GM23338 (cell line): ENCODE measurements around the gene KIF4A. TPM values are rescaled to one million over a fixed set of nuclear protein-coding genes. Genes with fewer than 3 reads are reported as not detected.

ENCODE experiments used
- ATAC-seq: fragments of 200-7000 bp; cut with Tn5 transposase; 3 replicates; pipeline ENCODE4 v1.9.1; 2020
- DNase-seq: peaks from one replicate; pipeline ENCODE4 v3.0.0-alpha.2; 2015; ENCODE audit warnings: low spot score
- H2AFZ ChIP-seq: fragments of 200-600 bp; sonication (generic); 2 replicates; pipeline ENCODE4 v1.8.0; 2016; ENCODE audit warnings: antibody characterized with exemption, mild to moderate bottlenecking, moderate library complexity
- H3F3A ChIP-seq: fragments of 200-600 bp; sonication (generic); replicated peaks from 2 replicates; pipeline ENCODE4 v1.8.0; 2017; ENCODE audit warnings: antibody characterized with exemption, mixed run types, low read depth
- H3K27ac ChIP-seq: fragments of 200-600 bp; sonication (generic); 2 replicates; pipeline ENCODE4 v1.6.1; 2016; ENCODE audit warnings: low read depth
- H3K27me3 ChIP-seq: fragments of 200-600 bp; sonication (generic); 2 replicates; pipeline ENCODE4 v1.8.0; 2016; ENCODE audit warnings: mild to moderate bottlenecking, mixed run types, moderate library complexity; ENCODE audit not compliant: insufficient read depth
- H3K36me3 ChIP-seq: fragments of 200-600 bp; sonication (generic); 2 replicates; pipeline ENCODE4 v1.8.0; 2016; ENCODE audit warnings: mild to moderate bottlenecking; ENCODE audit not compliant: insufficient read depth
- H3K4me1 ChIP-seq: fragments of 200-600 bp; sonication (generic); 2 replicates; pipeline ENCODE4 v1.8.0; 2016; ENCODE audit warnings: mild to moderate bottlenecking, moderate library complexity; ENCODE audit not compliant: insufficient read depth
- H3K4me2 ChIP-seq: fragments of 200-600 bp; sonication (generic); 2 replicates; pipeline ENCODE4 v1.7.1; 2017; ENCODE audit warnings: mixed run types
- H3K4me3 ChIP-seq: fragments of 200-600 bp; sonication (generic); 2 replicates; pipeline ENCODE4 v1.6.1; 2016; ENCODE audit warnings: mixed run types
- H3K79me2 ChIP-seq: fragments of 200-600 bp; sonication (generic); replicated peaks from 2 replicates; pipeline ENCODE4 v1.8.0; 2017; ENCODE audit warnings: mild to moderate bottlenecking; ENCODE audit not compliant: insufficient read depth
- H3K9me2 ChIP-seq: fragments of 200-600 bp; sonication (generic); 2 replicates; pipeline ENCODE4 v1.8.0; 2017; ENCODE audit not compliant: insufficient read depth
- H4K20me1 ChIP-seq: fragments of 200-600 bp; sonication (generic); replicated peaks from 2 replicates; pipeline ENCODE4 v1.8.0; 2017; ENCODE audit warnings: mild to moderate bottlenecking; ENCODE audit not compliant: insufficient read depth
- H3K27ac Mint-ChIP-seq: 2 replicates; pipeline ENCODE4 v1.8.0; 2020; ENCODE audit warnings: inconsistent platforms, mild to moderate bottlenecking, moderate library complexity, mixed read lengths
- H3K27me3 Mint-ChIP-seq: 3 replicates; pipeline ENCODE4 v1.8.0; 2022; ENCODE audit warnings: low read depth, mild to moderate bottlenecking, moderate library complexity, mixed read lengths, inconsistent platforms; ENCODE audit not compliant: insufficient read depth, poor library complexity
- H3K36me3 Mint-ChIP-seq: 3 replicates; pipeline ENCODE4 v1.8.0; 2021; ENCODE audit warnings: low read depth, mild to moderate bottlenecking, inconsistent platforms, moderate library complexity, mixed read lengths
- H3K4me1 Mint-ChIP-seq: 3 replicates; pipeline ENCODE4 v1.8.0; 2020; ENCODE audit warnings: mild to moderate bottlenecking, inconsistent platforms, mixed read lengths
- H3K4me3 Mint-ChIP-seq: 3 replicates; pipeline ENCODE4 v1.8.0; 2021; ENCODE audit warnings: moderate library complexity, mild to moderate bottlenecking, inconsistent platforms, mixed read lengths
- H3K9me3 Mint-ChIP-seq: 3 replicates; pipeline ENCODE4 v1.8.0; 2020; ENCODE audit warnings: moderate library complexity, mild to moderate bottlenecking, inconsistent platforms, mixed read lengths
- CREB1 ChIP-seq: fragments of 250-450 bp; sonication (Bioruptor Pico); IDR thresholded peaks from 2 replicates; pipeline ENCODE4 v1.5.0; 2020; ENCODE audit warnings: low read depth, mild to moderate bottlenecking, moderate library complexity
- CTCF ChIP-seq, 2 experiments: fragments of 200-600 bp in 1 of 2; sonication (generic) in 1 of 2; conservative IDR thresholded peaks; 2 replicates each; pipeline versions ENCODE4 v1.5.1 to v1.6.1; 2016 to 2017; ENCODE audit warnings: antibody characterized with exemption in 2 of 2, low read depth in 2 of 2, mild to moderate bottlenecking in 2 of 2, moderate library complexity in 1 of 2
- ETS1 ChIP-seq: IDR thresholded peaks from 2 replicates; pipeline ENCODE4 v1.6.1; 2016; ENCODE audit warnings: antibody characterized with exemption
- EZH2 ChIP-seq: fragments of 200-600 bp; sonication (generic); IDR thresholded peaks from one replicate; pipeline ENCODE4 v1.8.0; 2017; ENCODE audit warnings: antibody characterized with exemption, mild to moderate bottlenecking, low read depth; ENCODE audit not compliant: unreplicated experiment
- EZH2phosphoT487 ChIP-seq: fragments of 200-600 bp; sonication (generic); IDR thresholded peaks from one replicate; pipeline ENCODE4 v1.8.1; 2018; ENCODE audit warnings: antibody characterized with exemption; ENCODE audit not compliant: unreplicated experiment
- JUNB ChIP-seq: IDR thresholded peaks from one replicate; pipeline ENCODE4 v1.6.1; 2016; ENCODE audit warnings: antibody characterized with exemption; ENCODE audit not compliant: unreplicated experiment
- NANOG ChIP-seq: IDR thresholded peaks from 2 replicates; pipeline ENCODE4 v1.6.1; 2016; ENCODE audit warnings: antibody characterized with exemption, borderline replicate concordance
- POLR2AphosphoS5 ChIP-seq: IDR thresholded peaks from 2 replicates; pipeline ENCODE4 v1.6.1; 2016; ENCODE audit warnings: antibody characterized with exemption, low read depth
- REST ChIP-seq: IDR thresholded peaks from one replicate; pipeline ENCODE4 v1.6.1; 2018; ENCODE audit warnings: antibody characterized with exemption; ENCODE audit not compliant: unreplicated experiment
- STAT1 ChIP-seq: IDR thresholded peaks from one replicate; pipeline ENCODE4 v1.6.1; 2016; ENCODE audit warnings: antibody characterized with exemption; ENCODE audit not compliant: unreplicated experiment
- ZNF114 ChIP-seq: fragments of 250-450 bp; sonication (Bioruptor Pico); IDR thresholded peaks from 2 replicates; pipeline ENCODE4 v1.5.0; 2020; ENCODE audit warnings: mild to moderate bottlenecking, moderate library complexity
- ZNF331 ChIP-seq: fragments of 250-450 bp; sonication (Bioruptor Pico); IDR thresholded peaks from 2 replicates; pipeline ENCODE4 v1.5.0; 2020; ENCODE audit warnings: low read depth, mild to moderate bottlenecking, moderate library complexity
- ZNF462 ChIP-seq: fragments of 250-450 bp; sonication (Bioruptor Pico); IDR thresholded peaks from 2 replicates; pipeline ENCODE4 v1.5.0; 2020; ENCODE audit warnings: mild to moderate bottlenecking, moderate library complexity
- polyA plus RNA-seq: library from polyadenylated mRNA; unstranded; fragments of >200 nt; fragmentation: Nextera tagmentation; extraction: Ambion mirVana; gene quantifications from 2 replicates; pipeline ENCODE4 v1.2.1, GENCODE V29; 2016
- total RNA-seq: library from RNA; depleted of rRNA; stranded (reverse); fragments of >200 nt; shearing (Covaris generic); gene quantifications from 2 replicates; pipeline ENCODE4 v1.2.3, GENCODE V29; 2014

The KIF4A gene
- total and polyA plus RNA-seq, 2 experiments from 2014 or later, result 21.5 to 27.6 TPM

- Histone ChIP-seq H3F3A (no peaks in the 10 kb centered on the region), H3K4me3 (peak overlapping the region; percentile 81; the same call in 1 of the 2 replicates), H3K79me2 (no peaks in the 10 kb centered on the region), H3K36me3 (no peaks in the 10 kb centered on the region), H3K9me2 (no peaks in the 10 kb centered on the region), H4K20me1 (no peaks in the 10 kb centered on the region), H3K27me3 (no peaks in the 10 kb centered on the region), H3K4me1 (no peaks in the 10 kb centered on the region; the same call in 1 of the 2 replicates), H3K4me2 (peak overlapping the region; percentile 71), H2AFZ (peak overlapping the region; percentile 87; the same call in 1 of the 2 replicates), H3K27ac (no peak overlapping the region)
- DNase-seq (no peak), ATAC-seq (no peak)
- Mint-ChIP-seq H3K9me3 (no peaks in the 10 kb centered on the region), H3K4me3 (peak overlapping the region; percentile 90), H3K4me1 (peaks cover 18% of the 10 kb centered on the region), H3K27me3 (peaks cover 4% of the 10 kb centered on the region), H3K36me3 (peaks cover 29% of the 10 kb centered on the region), H3K27ac (peak overlapping the region; percentile 82; the same call in 1 of the 2 replicates)
- TF ChIP-seq CREB1 (CRISPR knock-in tag), result no peak
- TF ChIP-seq NANOG, result no peak
- no peak for TF ChIP-seq EZH2
- no peak for TF ChIP-seq JUNB
- TF ChIP-seq ZNF114 (CRISPR knock-in tag), result no peak
- TF ChIP-seq ETS1, result no peak
- TF ChIP-seq STAT1, result no peak
- no peak for TF ChIP-seq POLR2AphosphoS5
- TF ChIP-seq ZNF462 (CRISPR knock-in tag), result no peak
- no peak for TF ChIP-seq EZH2phosphoT487
- TF ChIP-seq ZNF331 (CRISPR knock-in tag), result no peak
- TF ChIP-seq CTCF (conservative IDR thresholded peaks at IDR 0.05; ENCODE audit: low read depth in 2 of 2), result no peak
- no peak for TF ChIP-seq REST
These were observed 143.3 kb downstream of the KIF4A start for GRCh38 chrX:70432936-70433847.
